HG03060 (cell line): ENCODE data around the gene FOLR3.
"Not testable (repeated sequence)": the region's sequence is repeated elsewhere in the genome, so short reads cannot be mapped to it uniquely, and the experiment has no call there.

Source experiments
- ATAC-seq: cut with Tn5 transposase; IDR thresholded peaks from one replicate; pipeline ENCODE4 v1.9.1; 2021; ENCODE audit warnings: low read depth, moderate number of reproducible peaks; ENCODE audit not compliant: unreplicated experiment

Gene FOLR3

DNA sequence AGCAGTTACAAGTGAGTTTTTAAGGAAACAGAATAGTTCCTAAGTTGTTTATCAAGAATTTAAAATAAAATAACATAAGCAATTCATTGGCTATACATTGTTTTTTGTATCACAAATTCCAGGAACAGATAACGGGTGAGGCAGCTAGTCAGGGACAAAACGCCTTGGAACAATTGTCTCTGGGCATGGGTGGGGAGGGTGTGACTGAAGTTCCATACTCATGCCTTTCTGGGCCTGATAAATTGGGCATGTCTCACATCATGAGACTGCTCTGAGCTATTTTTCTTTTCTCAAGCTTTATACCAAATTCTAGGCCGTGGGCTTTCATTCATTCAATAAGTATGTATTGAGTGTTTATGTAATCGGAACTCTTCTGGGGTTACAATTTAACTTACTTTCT, 21.6 kb downstream of the FOLR3 start:
- ATAC-seq = no peak

- ATAC-seq = no peak
Measured at GRCh38 chr11:72160319-72160718, 24.8 kb downstream of the FOLR3 start.

DNA sequence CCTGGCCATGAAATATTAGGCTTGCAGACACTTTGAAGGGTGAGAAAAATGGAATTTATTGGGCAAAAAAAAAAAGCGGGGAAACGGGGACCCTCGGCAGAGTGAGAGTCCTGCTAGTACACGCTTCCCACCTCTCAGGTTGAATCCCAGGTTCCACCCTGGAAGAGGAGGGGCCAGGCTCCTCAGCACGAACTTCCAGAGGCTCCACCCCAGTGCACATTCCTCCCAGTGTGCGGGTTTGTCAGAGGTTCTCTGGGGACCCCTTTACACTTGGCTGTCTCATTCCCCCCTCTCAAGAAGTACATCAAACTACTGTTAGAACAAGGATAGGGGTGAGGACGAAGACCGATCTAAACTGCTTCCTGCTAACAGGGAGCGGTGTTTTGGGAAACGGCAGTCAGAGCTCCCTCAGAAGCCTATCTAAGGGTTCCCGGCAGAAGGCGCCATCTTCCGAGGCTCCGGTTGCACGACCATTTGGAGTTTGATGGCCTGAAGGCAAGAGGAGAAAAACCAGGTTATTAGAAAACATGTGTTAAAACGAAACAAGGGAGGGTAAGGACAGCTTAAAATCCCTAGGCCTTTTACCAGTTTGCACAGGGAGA, 27.5 kb downstream of the FOLR3 start:
- ATAC-seq = no peak

DNA sequence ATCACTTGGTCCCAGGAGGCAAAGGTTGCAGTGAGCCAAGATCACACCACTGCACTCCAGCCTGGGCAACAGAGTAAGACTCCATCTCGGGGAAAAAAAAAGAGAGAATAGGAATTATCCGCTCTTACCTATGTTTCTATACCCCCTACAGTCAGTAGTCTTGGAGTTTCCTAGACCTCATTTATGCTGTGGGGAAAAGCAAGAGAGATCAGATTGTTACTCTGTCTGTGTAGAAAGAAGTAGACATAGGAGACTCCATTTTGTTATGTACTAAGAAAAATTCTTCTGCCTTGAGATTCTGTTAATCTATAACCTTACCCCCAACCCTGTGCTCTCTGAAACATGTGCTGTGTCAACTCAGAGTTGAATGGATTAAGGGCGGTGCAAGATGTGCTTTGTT, 28.7 kb downstream of the FOLR3 start:
- not testable (repeated sequence) for ATAC-seq

GRCh38 chr11:72169046-72169555, 33.6 kb downstream of the FOLR3 start:
- not testable (repeated sequence) for ATAC-seq

GRCh38 chr11:72169754-72170153, 34.2 kb downstream of the FOLR3 start:
- not testable (repeated sequence) for ATAC-seq

DNA sequence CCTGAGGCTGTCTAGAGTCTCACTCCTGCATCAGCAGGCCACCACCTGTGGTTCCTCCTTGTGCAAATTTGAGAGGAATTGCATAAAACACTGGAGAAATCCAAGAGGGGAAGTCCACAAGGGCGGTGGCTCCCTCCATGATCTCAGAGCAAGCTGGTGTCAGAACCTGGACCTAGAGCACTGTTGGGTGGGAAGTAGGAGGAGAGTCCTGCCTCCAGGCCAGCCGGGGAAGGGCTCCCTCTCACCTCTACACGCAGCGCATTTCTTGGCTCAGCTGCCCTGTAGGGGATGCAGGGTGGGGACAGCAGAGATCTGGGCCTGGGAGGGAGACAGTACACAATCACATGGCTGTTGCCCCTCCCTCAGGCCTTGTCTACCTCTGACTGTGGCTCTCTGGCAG, 36.5 kb downstream of the FOLR3 start:
- not testable (repeated sequence) for ATAC-seq

DNA sequence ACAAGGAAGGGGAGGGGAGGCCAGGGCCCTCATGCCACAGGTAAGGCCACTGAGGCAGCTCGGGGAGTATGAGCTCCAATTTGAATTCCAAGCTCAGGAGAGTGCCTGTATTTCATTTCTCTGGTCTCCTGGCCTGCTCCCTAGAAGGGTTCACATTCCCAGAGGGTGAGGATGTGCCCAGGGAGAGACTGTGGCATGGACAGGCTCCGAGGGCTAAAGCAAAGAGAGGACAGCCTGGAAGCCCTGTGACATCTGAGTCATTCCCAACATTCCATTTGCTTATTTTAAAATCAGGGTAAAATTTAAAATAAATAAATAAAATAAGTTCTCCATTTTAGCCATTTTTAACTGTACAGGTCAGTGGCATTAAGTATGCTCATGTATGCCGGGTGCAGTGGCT, 37.8 kb downstream of the FOLR3 start:
- ATAC-seq = no peak

GRCh38 chr11:72174302-72175070, 39.0 kb downstream of the FOLR3 start:
- no peak for ATAC-seq

GRCh38 chr11:72177656-72178055, 42.1 kb downstream of the FOLR3 start:
- no peak for ATAC-seq

GRCh38 chr11:72179049-72179803, 43.7 kb downstream of the FOLR3 start:
- ATAC-seq = no peak

DNA sequence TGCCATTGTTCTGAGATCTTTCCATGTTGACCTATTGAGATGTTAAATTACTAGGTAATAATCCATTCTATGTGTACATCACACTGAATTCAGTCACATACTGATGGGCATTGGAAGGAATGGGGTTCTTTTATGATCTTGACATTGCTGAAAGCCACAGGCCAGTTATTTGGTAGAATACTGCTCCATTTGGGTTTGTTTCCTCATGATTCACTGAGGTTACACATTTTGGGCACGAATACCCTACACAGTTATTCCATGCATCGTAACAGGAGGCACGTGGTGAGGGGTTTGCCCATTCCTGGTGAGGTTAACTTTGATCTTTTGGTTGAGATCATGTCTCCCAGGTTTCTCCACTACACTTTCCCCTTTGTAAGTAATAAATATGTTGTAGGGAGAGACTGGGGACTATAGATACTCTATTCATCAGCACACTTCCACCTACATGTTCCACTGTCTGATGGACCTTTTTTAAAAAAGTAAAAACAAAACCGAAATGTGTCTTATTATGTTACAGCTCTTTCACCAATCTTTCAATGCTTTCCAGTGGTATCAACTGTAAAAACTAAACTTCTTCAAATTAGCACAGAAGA, 44.4 kb downstream of the FOLR3 start:
- ATAC-seq = no peak

DNA sequence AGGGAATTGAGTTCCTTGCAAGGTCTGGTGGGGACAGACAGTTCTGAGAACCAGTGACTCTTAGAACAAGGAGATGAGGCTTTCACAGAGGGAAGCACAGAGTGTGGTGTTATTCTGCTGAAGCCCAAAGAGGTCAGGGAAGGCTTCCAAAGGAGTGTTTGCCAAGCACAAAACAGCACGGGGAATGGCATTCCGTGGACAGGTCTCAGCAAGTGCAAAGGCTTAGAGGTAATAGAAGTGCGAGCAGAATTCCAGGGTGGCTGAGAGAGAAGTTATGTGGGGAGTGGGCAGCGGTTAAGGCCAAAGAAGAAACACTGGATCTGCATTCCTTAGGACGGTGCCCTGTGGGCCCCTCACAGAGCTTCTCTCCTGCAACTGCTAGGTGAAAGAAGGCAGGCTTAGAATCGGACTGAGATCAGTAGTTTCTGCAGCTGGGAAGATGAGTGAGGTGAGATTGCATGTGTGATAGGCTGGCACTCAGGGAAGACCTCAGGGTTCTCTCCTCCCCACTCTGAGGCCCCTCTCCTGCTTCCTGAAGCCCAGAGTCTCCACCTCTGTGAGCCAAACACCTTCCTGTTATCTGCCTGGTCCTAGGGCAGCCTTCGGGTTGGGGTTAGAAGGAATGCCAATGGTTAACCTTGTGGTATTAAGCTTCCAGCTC, 45.5 kb downstream of the FOLR3 start:
- not testable (repeated sequence) for ATAC-seq

GRCh38 chr11:72181553-72181958, 46.0 kb downstream of the FOLR3 start:
- not testable (repeated sequence) for ATAC-seq

- ATAC-seq = no peak
Measured at GRCh38 chr11:72188267-72188666, 52.7 kb downstream of the FOLR3 start.
